ENCODE measurements around the gene CTF1.

Gene CTF1

GRCh38 chr16:30894540-30895368, 1.7 kb upstream of the CTF1 start:
- TF ChIP-seq CTCF (IDR thresholded peaks at IDR 0.05; ENCODE audit: borderline replicate concordance, insufficient read depth, low read depth, low read length), result no peak
- H3K4me3 ChIP-seq (ENCODE audit: low read depth, low read length), result no peak overlapping the region

GRCh38 chr16:30895627-30896260, 670 bp upstream of the CTF1 start:
- H3K4me3 ChIP-seq (ENCODE audit: low read depth, low read length), result no peak overlapping the region
- TF ChIP-seq CTCF (IDR thresholded peaks at IDR 0.05; ENCODE audit: borderline replicate concordance, insufficient read depth, low read depth, low read length), result no peak

GRCh38 chr16:30896889-30897733, 697 bp downstream of the CTF1 start:
- peak overlapping the region; percentile 47 for H3K4me3 ChIP-seq (ENCODE audit: low read depth, low read length)
- TF ChIP-seq CTCF (IDR thresholded peaks at IDR 0.05; ENCODE audit: borderline replicate concordance, insufficient read depth, low read depth, low read length), result no peak

GRCh38 chr16:30899794-30900193, 3.4 kb downstream of the CTF1 start:
- H3K4me3 ChIP-seq (ENCODE audit: low read depth, low read length), result no peak overlapping the region
- no peak for TF ChIP-seq CTCF (IDR thresholded peaks at IDR 0.05; ENCODE audit: borderline replicate concordance, insufficient read depth, low read depth, low read length)

- H3K4me3 ChIP-seq (ENCODE audit: low read depth, low read length), result no peak overlapping the region
- TF ChIP-seq CTCF (IDR thresholded peaks at IDR 0.05; ENCODE audit: borderline replicate concordance, insufficient read depth, low read depth, low read length), result no peak
Observed at GRCh38 chr16:30900588-30900987, 4.2 kb downstream of the CTF1 start.

GRCh38 chr16:30901201-30902028, 5.0 kb downstream of the CTF1 start:
- H3K4me3 ChIP-seq (ENCODE audit: low read depth, low read length), result peak overlapping the region; percentile 52
- TF ChIP-seq CTCF (IDR thresholded peaks at IDR 0.05; ENCODE audit: borderline replicate concordance, insufficient read depth, low read depth, low read length), result no peak
